ENCODE data around the gene RXFP3. TPM values are rescaled to one million over a fixed set of nuclear protein-coding genes. Genes with fewer than 3 reads are reported as not detected.

RXFP3 gene
- total and polyA plus RNA-seq, 10 donors, result not detected

DNA sequence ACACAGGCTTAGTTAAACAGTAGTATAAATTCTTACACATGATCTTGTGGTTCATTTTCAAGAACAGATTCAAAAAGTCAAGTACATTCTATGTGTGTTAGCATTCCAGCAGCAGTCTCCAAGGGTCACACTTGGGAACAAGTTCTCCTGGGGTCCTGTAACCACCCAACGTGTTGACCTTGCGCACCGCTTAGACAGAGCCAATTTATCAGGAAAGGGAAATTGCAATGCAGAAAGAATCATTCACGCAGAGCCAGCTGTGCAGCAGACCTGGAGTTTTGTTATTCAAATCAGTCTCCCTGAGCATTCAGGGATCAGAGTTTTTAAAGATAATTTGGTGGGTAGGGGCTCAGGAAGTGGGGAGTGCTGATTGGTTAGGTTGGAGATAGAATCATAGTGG, 8.5 kb upstream of the RXFP3 start:
- intact Hi-C loops (cut with DNase I; ENCODE audit: low total_unique reads), result no loop called here
- no peak overlapping the region for H3K27ac ChIP-seq
- no peak for DNase-seq

DNA sequence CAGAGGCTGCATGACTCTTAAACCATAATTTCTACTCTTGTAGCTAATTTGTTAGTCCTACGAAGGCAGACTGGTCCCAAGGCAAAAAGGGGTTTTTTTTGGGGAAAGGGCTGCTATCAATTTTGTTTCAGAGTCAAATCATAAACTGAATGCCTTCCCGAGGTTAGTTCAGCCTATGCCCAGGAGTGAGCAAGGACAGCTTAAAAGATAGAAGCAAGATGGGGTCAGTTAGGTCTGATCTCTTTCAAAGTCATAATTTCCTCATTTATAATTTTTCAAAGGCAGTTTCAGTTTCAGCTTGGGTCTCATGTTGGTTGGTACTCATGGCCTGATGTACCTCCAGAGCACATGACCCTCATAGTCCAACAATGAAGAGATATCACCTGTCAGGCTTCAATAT, 7.9 kb upstream of the RXFP3 start:
- no peak overlapping the region for H3K27ac ChIP-seq
- no peaks in the 10 kb centered on the region for H3K36me3 ChIP-seq
- no peak overlapping the region for H3K4me3 ChIP-seq
- WGBS, 5 donors, result 71 to 81% (median 76%) methylated on average over 2 of the region's 2 CpGs
- DNase-seq, result no peak
- intact Hi-C loops (cut with DNase I; ENCODE audit: low total_unique reads), result no loop called here
- H3K27me3 ChIP-seq (replicated peaks in 1 of 7), result peaks cover 0 to 4% (median 0%) of the 10 kb centered on the region in 7 donors
- H3K4me1 ChIP-seq, result no peaks in the 10 kb centered on the region
- H3K9me3 ChIP-seq, result no peaks in the 10 kb centered on the region
- TF ChIP-seq POLR2A (IDR thresholded peaks at IDR 0.05) (no peak), POLR2AphosphoS5 (IDR thresholded peaks at IDR 0.05) (no peak), CTCF (IDR thresholded peaks at IDR 0.05 in 8 of 11, conservative IDR thresholded peaks at IDR 0.05 in 3 of 11) (no peak)

More for the DNA sequence above, 8.5 kb upstream of the RXFP3 start:
- 48 to 72% (median 56%) methylated on average over 4 of the region's 4 CpGs for WGBS, 5 donors
- no peaks in the 10 kb centered on the region for H3K36me3 ChIP-seq
- H3K9me3 ChIP-seq, result no peaks in the 10 kb centered on the region
- peaks cover 0 to 5% (median 0%) of the 10 kb centered on the region in 7 donors for H3K27me3 ChIP-seq (replicated peaks in 1 of 7)
- TF ChIP-seq POLR2AphosphoS5 (IDR thresholded peaks at IDR 0.05), result no peak
- TF ChIP-seq POLR2A (IDR thresholded peaks at IDR 0.05), result no peak
- no peak for TF ChIP-seq CTCF (IDR thresholded peaks at IDR 0.05 in 8 of 11, conservative IDR thresholded peaks at IDR 0.05 in 3 of 11)
- no peaks in the 10 kb centered on the region for H3K4me1 ChIP-seq
- no peak overlapping the region for H3K4me3 ChIP-seq

- Histone ChIP-seq H3K9me3 (no peaks in the 10 kb centered on the region), H3K4me1 (no peaks in the 10 kb centered on the region), H3K27ac (no peak overlapping the region), H3K36me3 (no peaks in the 10 kb centered on the region), H3K4me3 (no peak overlapping the region), H3K27me3 (replicated peaks in 1 of 7) (peaks cover 0 to 7% (median 0%) of the 10 kb centered on the region in 7 donors)
- TF ChIP-seq POLR2A (IDR thresholded peaks at IDR 0.05), result no peak
- TF ChIP-seq POLR2AphosphoS5 (IDR thresholded peaks at IDR 0.05), result no peak
- no peak for TF ChIP-seq CTCF (IDR thresholded peaks at IDR 0.05 in 8 of 11, conservative IDR thresholded peaks at IDR 0.05 in 3 of 11)
- intact Hi-C loops (cut with DNase I; ENCODE audit: low total_unique reads), result no loop called here
- 85 to 89% (median 87%) methylated on average over 5 to 6 of the region's 6 CpGs for WGBS, 5 donors
- DNase-seq, result no peak
Measured at GRCh38 chr5:33929925-33930690, 6.1 kb upstream of the RXFP3 start.

DNA sequence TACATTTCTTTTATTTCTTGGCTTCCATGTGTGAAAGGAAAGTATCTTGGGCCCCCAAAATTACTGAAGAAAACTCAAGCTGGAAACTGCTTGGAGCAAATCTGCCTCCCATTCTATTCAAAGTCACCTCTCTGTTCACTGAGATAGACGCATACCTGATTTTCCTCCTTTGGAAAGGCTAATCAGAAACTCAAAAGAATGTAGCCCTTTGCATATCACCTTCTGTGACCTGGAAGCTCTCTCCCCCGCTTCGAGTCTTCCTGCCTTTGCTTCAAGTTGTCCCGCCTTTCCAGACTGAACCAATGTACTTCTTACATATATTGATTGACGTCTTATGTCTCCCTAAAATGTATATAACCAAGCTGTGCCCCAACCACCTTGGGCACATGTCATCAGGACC, 5.0 kb upstream of the RXFP3 start:
- intact Hi-C loops (cut with DNase I; ENCODE audit: low total_unique reads), result no loop called here
- TF ChIP-seq POLR2A (IDR thresholded peaks at IDR 0.05) (no peak), CTCF (IDR thresholded peaks at IDR 0.05 in 8 of 11, conservative IDR thresholded peaks at IDR 0.05 in 3 of 11) (no peak), POLR2AphosphoS5 (IDR thresholded peaks at IDR 0.05) (no peak)

More for the DNA sequence above, 5.0 kb upstream of the RXFP3 start:
- H3K36me3 ChIP-seq, result no peaks in the 10 kb centered on the region
- 71 to 82% (median 76%) methylated on average over 5 of the region's 5 CpGs for WGBS, 5 donors
- H3K9me3 ChIP-seq, result no peaks in the 10 kb centered on the region
- H3K4me1 ChIP-seq, result peaks cover 0 to 7% (median 3%) of the 10 kb centered on the region in 6 donors
- no peak overlapping the region for H3K4me3 ChIP-seq
- H3K27ac ChIP-seq, result no peak overlapping the region
- DNase-seq, result no peak
- peaks cover 0 to 17% (median 10%) of the 10 kb centered on the region in 7 donors for H3K27me3 ChIP-seq (replicated peaks in 1 of 7)
